A673 (cell line): ENCODE results near the gene CBX3.

Experiments used
- CTCF ChIP-seq: fragments of 300-800, 200-600 bp; sonication (generic); conservative IDR thresholded peaks from 2 replicates; pipeline ENCODE4 v1.5.1; 2017; ENCODE audit warnings: low read depth, mild to moderate bottlenecking, antibody characterized with exemption, low read length, moderate library complexity, mixed read lengths
- EZH2 ChIP-seq: fragments of 200-600 bp; sonication (generic); IDR thresholded peaks from 2 replicates; pipeline ENCODE4 v1.6.1; 2017; ENCODE audit warnings: borderline replicate concordance, low read depth, mild to moderate bottlenecking, mixed read lengths, antibody characterized with exemption, low read length; ENCODE audit not compliant: poor library complexity, severe bottlenecking

GRCh38 chr7:26159243-26159642 is 42.3 kb upstream of the CBX3 start:
- no peak for TF ChIP-seq CTCF
- TF ChIP-seq EZH2 = no peak
